MM.1S (cell line): ENCODE measurements around the gene MAEA.
A peak's percentile ranks its signal among the peaks of the same experiment; 100 is the strongest.

Experiments
- DNase-seq: peaks from one replicate; pipeline ENCODE4 v3.0.0-alpha.2; 2015
- H2AFZ ChIP-seq: fragments of 300-600 bp; sonication (generic); 2 replicates; pipeline ENCODE4 v1.6.0; 2016; ENCODE audit warnings: antibody characterized with exemption, low read length
- H3F3A ChIP-seq: fragments of 300-600 bp; sonication (generic); 2 replicates; pipeline ENCODE4 v1.6.1; 2016; ENCODE audit warnings: mild to moderate bottlenecking, antibody characterized with exemption, low read length, moderate library complexity, mixed read lengths; ENCODE audit not compliant: insufficient read depth
- H3K27ac ChIP-seq: fragments of 300-600 bp; sonication (generic); 2 replicates; pipeline ENCODE4 v1.5.1; 2016; ENCODE audit warnings: mild to moderate bottlenecking, low read length
- H3K27me3 ChIP-seq: fragments of 300-600 bp; sonication (generic); replicated peaks from 2 replicates; pipeline ENCODE4 v1.6.0; 2016; ENCODE audit warnings: low read length; ENCODE audit not compliant: insufficient read depth
- H3K36me3 ChIP-seq: fragments of 300-600 bp; sonication (generic); replicated peaks from 2 replicates; pipeline ENCODE4 v1.6.1; 2016; ENCODE audit warnings: mild to moderate bottlenecking, low read length, mixed read lengths; ENCODE audit not compliant: insufficient read depth
- H3K4me1 ChIP-seq: fragments of 300-600 bp; sonication (generic); 2 replicates; pipeline ENCODE4 v1.6.1; 2016; ENCODE audit warnings: low read length, mixed read lengths
- H3K4me2 ChIP-seq: fragments of 300-600 bp; sonication (generic); 2 replicates; pipeline ENCODE4 v1.6.0; 2016; ENCODE audit warnings: low read depth, low read length
- H3K4me3 ChIP-seq: fragments of 300-600 bp; sonication (generic); 2 replicates; pipeline ENCODE4 v1.5.1; 2016; ENCODE audit warnings: low read length, mixed read lengths
- H3K79me2 ChIP-seq: fragments of 300-600 bp; sonication (generic); 2 replicates; pipeline ENCODE4 v1.6.1; 2016; ENCODE audit warnings: mixed run types, low read length, mixed read lengths
- H3K9ac ChIP-seq: fragments of 300-600 bp; sonication (generic); 2 replicates; pipeline ENCODE4 v1.6.1; 2016; ENCODE audit warnings: low read length, mixed read lengths
- H3K9me2 ChIP-seq: fragments of 300-600 bp; sonication (generic); replicated peaks from 2 replicates; pipeline ENCODE4 v1.6.1; 2016; ENCODE audit warnings: mild to moderate bottlenecking, low read length, mixed read lengths; ENCODE audit not compliant: insufficient read depth
- H3K9me3 ChIP-seq: fragments of 300-600 bp; sonication (generic); replicated peaks from 2 replicates; pipeline ENCODE4 v1.6.1; 2016; ENCODE audit warnings: mild to moderate bottlenecking, low read length, mixed read lengths; ENCODE audit not compliant: insufficient read depth
- H4K20me1 ChIP-seq: fragments of 300-600 bp; sonication (generic); 2 replicates; pipeline ENCODE4 v1.6.1; 2016; ENCODE audit warnings: mild to moderate bottlenecking, low read length, moderate library complexity, mixed read lengths; ENCODE audit not compliant: insufficient read depth
- CTCF ChIP-seq: fragments of 300-600 bp; sonication (generic); IDR thresholded peaks from 2 replicates; pipeline ENCODE4 v1.5.1; 2016; ENCODE audit warnings: antibody characterized with exemption, low read length, mixed read lengths
- EZH2 ChIP-seq: fragments of 300-600 bp; sonication (generic); optimal IDR thresholded peaks from 2 replicates; pipeline ENCODE3; 2017; ENCODE audit warnings: low read depth, mild to moderate bottlenecking, antibody characterized with exemption, low read length, mixed read lengths
- EZH2phosphoT487 ChIP-seq: fragments of 300-600 bp; sonication (generic); IDR thresholded peaks from 2 replicates; pipeline ENCODE4 v1.6.1; 2018; ENCODE audit warnings: antibody characterized with exemption, low read length

The MAEA gene

DNA sequence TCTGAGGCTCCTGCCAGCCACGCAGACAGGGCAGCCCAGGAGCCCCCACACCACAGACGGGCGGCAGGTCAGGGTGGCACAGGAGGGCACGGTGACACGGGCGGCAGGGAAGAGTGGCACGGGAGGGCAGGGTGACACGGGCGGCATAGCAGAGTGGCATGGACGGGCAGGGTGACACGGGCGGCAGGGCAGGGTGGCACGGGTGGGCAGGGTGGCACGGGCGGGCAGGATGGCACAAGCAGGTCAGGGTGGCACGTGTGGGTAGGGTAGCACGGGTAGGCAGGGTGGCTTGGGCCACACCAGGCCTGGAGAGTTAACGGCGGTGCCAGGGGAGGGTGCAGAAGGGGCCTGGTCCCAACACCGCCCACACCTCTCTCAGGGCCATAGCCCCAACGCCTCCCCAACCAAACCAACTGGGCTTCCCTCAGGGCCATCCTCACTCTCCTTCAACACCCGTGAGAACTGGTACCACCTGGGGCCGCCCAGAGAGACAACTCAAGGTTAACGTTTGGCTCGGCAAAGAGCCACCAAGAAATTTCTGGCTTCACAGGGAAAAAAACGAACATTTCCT lies 44.1 kb upstream of the MAEA start:
- Histone ChIP-seq H3K27ac (no peak overlapping the region), H2AFZ (no peak overlapping the region), H3K9me2 (no peaks in the 10 kb centered on the region), H3K36me3 (0 out of 2 replicates have a peak, but pooled peaks cover 4% of the 10 kb centered on the region), H3F3A (no peaks in the 10 kb centered on the region), H3K9ac (no peak overlapping the region), H3K9me3 (no peaks in the 10 kb centered on the region), H4K20me1 (peaks cover 10% of the 10 kb centered on the region; the same call in 1 of the 2 replicates), H3K4me1 (peaks cover 11% of the 10 kb centered on the region; the same call in 1 of the 2 replicates), H3K27me3 (no peaks in the 10 kb centered on the region), H3K4me2 (no peak overlapping the region), H3K4me3 (no peak overlapping the region), H3K79me2 (peaks cover 83% of the 10 kb centered on the region)
- no peak for DNase-seq
- TF ChIP-seq EZH2 (no peak), CTCF (no peak), EZH2phosphoT487 (no peak)

- Histone ChIP-seq H3K4me1 (peaks cover 11% of the 10 kb centered on the region; the same call in 1 of the 2 replicates), H3K9me2 (no peaks in the 10 kb centered on the region), H4K20me1 (peaks cover 10% of the 10 kb centered on the region; the same call in 1 of the 2 replicates), H3K27me3 (no peaks in the 10 kb centered on the region), H3K9me3 (no peaks in the 10 kb centered on the region), H3K9ac (peak overlapping the region; percentile 98; the same call in 1 of the 2 replicates), H3K79me2 (peaks cover 76% of the 10 kb centered on the region), H3F3A (no peaks in the 10 kb centered on the region), H3K4me2 (peak overlapping the region; percentile 92), H3K4me3 (no peak overlapping the region; the same call in 1 of the 2 replicates), H3K27ac (no peak overlapping the region), H3K36me3 (0 out of 2 replicates have a peak, but pooled peaks cover 3% of the 10 kb centered on the region), H2AFZ (no peak overlapping the region)
- DNase-seq: no peak
- TF ChIP-seq CTCF: no peak
These were observed 43.4 kb upstream of the MAEA start for GRCh38 chr4:1246111-1246881.

- H3K9me2 ChIP-seq: no peaks in the 10 kb centered on the region
- peak overlapping the region; percentile 92 for H3K4me2 ChIP-seq
- H3K27ac ChIP-seq: peak overlapping the region; percentile 76
- peaks cover 67% of the 10 kb centered on the region for H3K79me2 ChIP-seq
- peaks cover 10% of the 10 kb centered on the region; the same call in 1 of the 2 replicates for H4K20me1 ChIP-seq
- peak overlapping the region; percentile 98 for H3K9ac ChIP-seq
- no peak overlapping the region for H2AFZ ChIP-seq
- peak overlapping the region; percentile 91 for H3K4me3 ChIP-seq
- H3K9me3 ChIP-seq: no peaks in the 10 kb centered on the region
- no peaks in the 10 kb centered on the region for H3K36me3 ChIP-seq
- TF ChIP-seq CTCF (no peak), EZH2phosphoT487 (no peak), EZH2 (no peak)
- H3K4me1 ChIP-seq: peaks cover 11% of the 10 kb centered on the region; the same call in 1 of the 2 replicates
- DNase-seq: peak; percentile 33
- H3F3A ChIP-seq: no peaks in the 10 kb centered on the region
- no peaks in the 10 kb centered on the region for H3K27me3 ChIP-seq
These were observed 42.5 kb upstream of the MAEA start for GRCh38 chr4:1246901-1247863.
